Neuronal stem cell (in vitro differentiated cells): ENCODE measurements around the gene KIF21B.
"Not testable (repeated sequence)": the region's sequence is repeated elsewhere in the genome, so short reads cannot be mapped to it uniquely, and the experiment has no call there.

Source experiments
- DNase-seq: peaks from one replicate; pipeline ENCODE4 v3.0.0-alpha.2; 2013; ENCODE audit warnings: low spot score
- H2AFZ ChIP-seq: one replicate; pipeline ENCODE4 v1.6.1; 2013; ENCODE audit warnings: mild to moderate bottlenecking, low read length, inconsistent platforms
- H2AK5ac ChIP-seq: 2 replicates; pipeline ENCODE4 v1.6.1; 2013; ENCODE audit warnings: low read depth, mild to moderate bottlenecking, inconsistent platforms, low read length, moderate library complexity, mixed read lengths
- H2BK120ac ChIP-seq: 2 replicates; pipeline ENCODE4 v1.6.1; 2013; ENCODE audit warnings: low read depth, mild to moderate bottlenecking, inconsistent platforms, low read length, moderate library complexity, mixed read lengths
- H2BK12ac ChIP-seq: one replicate; pipeline ENCODE4 v1.6.1; 2013; ENCODE audit warnings: low read length, inconsistent platforms
- H2BK15ac ChIP-seq: 2 replicates; pipeline ENCODE4 v1.6.1; 2013; ENCODE audit warnings: mild to moderate bottlenecking, low read length, inconsistent platforms, mixed read lengths
- H2BK5ac ChIP-seq: one replicate; pipeline ENCODE4 v1.6.1; 2013; ENCODE audit warnings: inconsistent platforms, mild to moderate bottlenecking, low read length, moderate library complexity
- H3K14ac ChIP-seq: one replicate; pipeline ENCODE4 v1.6.1; 2013; ENCODE audit warnings: low read length, inconsistent platforms
- H3K18ac ChIP-seq: 2 replicates; pipeline ENCODE4 v1.6.1; 2013; ENCODE audit warnings: low read length, inconsistent platforms
- H3K23ac ChIP-seq: 2 replicates; pipeline ENCODE4 v1.6.1; 2013; ENCODE audit warnings: low read depth, mild to moderate bottlenecking, mixed read lengths, low read length, inconsistent platforms; ENCODE audit not compliant: poor library complexity
- H3K27ac ChIP-seq: replicated peaks from 3 replicates; pipeline ENCODE4 v1.5.1; 2013; ENCODE audit warnings: low read length, inconsistent platforms
- H3K27me3 ChIP-seq, 3 experiments: 2 replicates each; pipeline ENCODE4 v1.6.1; 2013; ENCODE audit warnings: low read length in 3 of 3, mild to moderate bottlenecking in 2 of 3, inconsistent platforms in 1 of 3, low read depth in 1 of 3, mixed read lengths in 1 of 3, moderate library complexity in 1 of 3; ENCODE audit not compliant: control insufficient read depth in 3 of 3, insufficient read depth in 3 of 3
- H3K36me3 ChIP-seq, 2 donors: replicated peaks in 1 of 2; 2 replicates each; pipeline ENCODE4 v1.6.1; 2013; ENCODE audit warnings: low read length in 2 of 2; ENCODE audit not compliant: control insufficient read depth in 2 of 2, insufficient read depth in 2 of 2
- H3K4ac ChIP-seq: 2 replicates; pipeline ENCODE4 v1.6.1; 2013; ENCODE audit warnings: inconsistent platforms, mild to moderate bottlenecking, low read length, moderate library complexity
- H3K4me1 ChIP-seq, 2 donors: 1 replicate in 1 of 2; 2 replicates in 1 of 2; pipeline ENCODE4 v1.6.1; 2013; ENCODE audit warnings: low read length in 2 of 2, low read depth in 1 of 2; ENCODE audit not compliant: control insufficient read depth in 2 of 2, insufficient read depth in 1 of 2
- H3K4me2 ChIP-seq: one replicate; pipeline ENCODE4 v1.6.1; 2013; ENCODE audit warnings: mild to moderate bottlenecking, low read length, inconsistent platforms; ENCODE audit not compliant: insufficient read depth, poor library complexity, severe bottlenecking
- H3K4me3 ChIP-seq, 2 donors: 2 replicates each; pipeline ENCODE4 v1.5.1; 2013; ENCODE audit warnings: low read length in 2 of 2, mild to moderate bottlenecking in 2 of 2, inconsistent platforms in 1 of 2, moderate library complexity in 1 of 2
- H3K79me1 ChIP-seq: one replicate; pipeline ENCODE4 v1.6.1; 2013; ENCODE audit warnings: low read depth, mild to moderate bottlenecking, inconsistent platforms, low read length, moderate library complexity
- H3K9ac ChIP-seq: one replicate; pipeline ENCODE4 v1.6.1; 2013; ENCODE audit warnings: mild to moderate bottlenecking, low read depth, low read length, inconsistent platforms; ENCODE audit not compliant: poor library complexity
- H3K9me3 ChIP-seq, 2 donors: replicated peaks in 1 of 2; 2 replicates each; pipeline versions ENCODE3 to v1.6.1; 2013; ENCODE audit warnings: low read length in 2 of 2, mild to moderate bottlenecking in 2 of 2, inconsistent platforms in 1 of 2, low read depth in 1 of 2, mixed read lengths in 1 of 2, moderate library complexity in 1 of 2; ENCODE audit not compliant: control insufficient read depth in 2 of 2, insufficient read depth in 1 of 2
- H4K8ac ChIP-seq: one replicate; pipeline ENCODE4 v1.6.1; 2013; ENCODE audit warnings: low read depth, mild to moderate bottlenecking, inconsistent platforms, low read length, moderate library complexity
- H4K91ac ChIP-seq: one replicate; pipeline ENCODE4 v1.6.1; 2013; ENCODE audit warnings: low read length, low read depth, mild to moderate bottlenecking, inconsistent platforms; ENCODE audit not compliant: poor library complexity
- WGBS, 2 donors: extraction: QIAGEN DNeasy Blood & Tissue Kit; methylation state at CpG; one replicate each; pipeline ENCODE4 v1.1.7; 2013; ENCODE audit warnings: missing lambda C conversion rate in 2 of 2, mixed read lengths in 1 of 2; ENCODE audit not compliant: insufficient read length in 2 of 2, insufficient replicate concordance in 1 of 2; ENCODE audit errors: extremely low coverage in 2 of 2; 5-methylcytosine and 5-hydroxymethylcytosine counted together

The KIF21B gene

GRCh38 chr1:200935286-200935962, 88.1 kb downstream of the KIF21B start:
- H3K36me3 ChIP-seq, H2AFZ ChIP-seq, H3K18ac ChIP-seq, H2BK12ac ChIP-seq, H3K27ac ChIP-seq, H3K9me3 ChIP-seq, H2BK15ac ChIP-seq, H3K4ac ChIP-seq, H3K4me2 ChIP-seq, DNase-seq, H2BK5ac ChIP-seq, H4K8ac ChIP-seq, H3K9ac ChIP-seq, H3K79me1 ChIP-seq, H2BK120ac ChIP-seq, H4K91ac ChIP-seq, H3K4me3 ChIP-seq, H3K23ac ChIP-seq, H2AK5ac ChIP-seq, H3K4me1 ChIP-seq, H3K14ac ChIP-seq, H3K27me3 ChIP-seq: not testable (repeated sequence)
- WGBS, 2 donors: no CpG with 5 or more reads among the region's 18 CpGs

GRCh38 chr1:200934676-200935245, 88.8 kb downstream of the KIF21B start:
- Histone ChIP-seq H2AK5ac (no peak overlapping the region), H3K27ac (no peak overlapping the region), H3K9me3 (no peaks in the 10 kb centered on the region), H2BK5ac (no peak overlapping the region), H3K4me1 (peaks cover 0 to 2% of the 10 kb centered on the region in 2 donors), H2BK15ac (no peak overlapping the region), H3K23ac (no peak overlapping the region), H3K4ac (no peak overlapping the region), H2AFZ (no peak overlapping the region), H2BK120ac (no peak overlapping the region), H3K4me3 (no peak overlapping the region), H2BK12ac (no peak overlapping the region), H3K79me1 (no peaks in the 10 kb centered on the region), H3K14ac (no peak overlapping the region), H3K9ac (no peak overlapping the region), H4K91ac (no peak overlapping the region), H3K36me3 (no peaks in the 10 kb centered on the region), H3K27me3 (no peaks in the 10 kb centered on the region), H3K18ac (no peak overlapping the region), H3K4me2 (no peak overlapping the region), H4K8ac (no peak overlapping the region)
- no CpG with 5 or more reads among the region's 13 CpGs for WGBS, 2 donors
- no peak for DNase-seq

GRCh38 chr1:200931776-200932175, 91.7 kb downstream of the KIF21B start:
- no CpG with 5 or more reads among the region's 2 CpGs for WGBS, 2 donors

GRCh38 chr1:200930285-200930684, 93.2 kb downstream of the KIF21B start:
- H3K36me3 ChIP-seq, H4K91ac ChIP-seq, H2BK15ac ChIP-seq, H3K9me3 ChIP-seq, H3K9ac ChIP-seq, H3K27ac ChIP-seq, H3K23ac ChIP-seq, H3K79me1 ChIP-seq, H3K18ac ChIP-seq, H3K4me1 ChIP-seq, H2BK5ac ChIP-seq, H3K4me2 ChIP-seq, H3K27me3 ChIP-seq, H3K4ac ChIP-seq, H4K8ac ChIP-seq, H3K4me3 ChIP-seq, H2AFZ ChIP-seq, H3K14ac ChIP-seq, H2BK12ac ChIP-seq, H2BK120ac ChIP-seq, H2AK5ac ChIP-seq, DNase-seq: not testable (repeated sequence)
- no CpG with 5 or more reads among the region's 8 CpGs for WGBS, 2 donors

More at GRCh38 chr1:200931776-200932175, 91.7 kb downstream of the KIF21B start:
- Histone ChIP-seq H2BK12ac (no peak overlapping the region), H2BK15ac (no peak overlapping the region), H3K4me3 (no peak overlapping the region), H4K8ac (no peak overlapping the region), H4K91ac (no peak overlapping the region), H3K36me3 (no peaks in the 10 kb centered on the region), H3K4ac (no peak overlapping the region), H3K18ac (no peak overlapping the region), H3K4me1 (peaks cover 0 to 2% of the 10 kb centered on the region in 2 donors), H2BK120ac (no peak overlapping the region), H2AFZ (no peak overlapping the region), H2AK5ac (no peak overlapping the region), H3K23ac (no peak overlapping the region), H3K27me3 (peaks cover 0 to 9% (median 0%) of the 10 kb centered on the region in 3 experiments), H3K9ac (no peak overlapping the region), H3K14ac (no peak overlapping the region), H3K27ac (no peak overlapping the region), H2BK5ac (no peak overlapping the region), H3K9me3 (no peaks in the 10 kb centered on the region), H3K79me1 (no peaks in the 10 kb centered on the region), H3K4me2 (no peak overlapping the region)
- no peak for DNase-seq
